ENCODE results near the gene AAMP. TPM values are rescaled to one million over a fixed set of nuclear protein-coding genes. Genes with fewer than 3 reads are reported as not detected.

Gene AAMP
- total and polyA plus RNA-seq, 2 experiments from 2014 or later: 90.8 to 203 TPM

DNA sequence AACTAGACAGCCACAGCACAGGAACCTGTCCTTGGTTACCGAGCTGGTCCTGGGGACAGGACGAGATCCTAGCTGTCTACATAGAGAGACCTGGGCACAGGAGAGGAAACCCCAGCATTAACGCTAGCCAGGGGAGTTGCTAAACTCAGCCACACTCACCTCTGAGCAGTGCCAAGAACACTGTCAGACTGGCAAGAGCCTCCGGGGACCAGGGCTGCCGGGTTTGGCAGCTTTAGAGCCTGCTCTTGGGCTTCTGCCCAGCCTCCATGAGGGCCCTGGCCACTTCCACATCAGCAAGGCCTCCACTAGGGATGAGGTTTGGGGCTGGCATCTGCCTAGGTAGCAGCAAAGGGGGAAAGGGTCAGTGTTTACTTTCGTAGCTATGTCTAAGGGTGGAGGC lies 15.7 kb upstream of the AAMP start:
- Mint-ChIP-seq H3K4me1 (peaks cover 23% of the 10 kb centered on the region), H3K9me3 (no peaks in the 10 kb centered on the region), H3K27me3 (ENCODE audit: insufficient read depth, low read depth, poor library complexity) (peaks cover 11% of the 10 kb centered on the region), H3K36me3 (ENCODE audit: low read depth) (0 out of 3 replicates have a peak, but pooled peaks cover 2% of the 10 kb centered on the region), H3K4me3 (no peak overlapping the region), H3K27ac (peak overlapping the region; percentile 62; the same call in 1 of the 2 replicates)
- H3F3A ChIP-seq (replicated peaks; ENCODE audit: low read depth): no peaks in the 10 kb centered on the region
- H3K4me1 ChIP-seq (ENCODE audit: insufficient read depth): peaks cover 10% of the 10 kb centered on the region
- TF ChIP-seq EZH2phosphoT487 (IDR thresholded peaks at IDR 0.05; ENCODE audit: unreplicated experiment) (no peak), NANOG (IDR thresholded peaks at IDR 0.05; ENCODE audit: borderline replicate concordance) (no peak), CREB1 (CRISPR knock-in tag; IDR thresholded peaks at IDR 0.05; ENCODE audit: low read depth) (no peak), JUNB (IDR thresholded peaks at IDR 0.05; ENCODE audit: unreplicated experiment) (no peak), ZNF462 (CRISPR knock-in tag; IDR thresholded peaks at IDR 0.05) (no peak), ZNF331 (CRISPR knock-in tag; IDR thresholded peaks at IDR 0.05; ENCODE audit: low read depth) (no peak)
- no peaks in the 10 kb centered on the region for H3K27me3 ChIP-seq (ENCODE audit: insufficient read depth)
- ATAC-seq: no peak
- no peaks in the 10 kb centered on the region; the same call in 1 of the 2 replicates for H3K36me3 ChIP-seq (ENCODE audit: insufficient read depth)
- no peak for DNase-seq (ENCODE audit: low spot score)
- no peak overlapping the region for H3K27ac ChIP-seq (ENCODE audit: low read depth)
- H2AFZ ChIP-seq: no peak overlapping the region
- H3K4me2 ChIP-seq: no peak overlapping the region
- no peaks in the 10 kb centered on the region for H3K79me2 ChIP-seq (replicated peaks; ENCODE audit: insufficient read depth)
- H3K4me3 ChIP-seq: no peak overlapping the region
- no peaks in the 10 kb centered on the region for H3K9me2 ChIP-seq (ENCODE audit: insufficient read depth)
- H4K20me1 ChIP-seq (replicated peaks; ENCODE audit: insufficient read depth): no peaks in the 10 kb centered on the region

Measured in GM23338 (cell line).